GM23338 (cell line): ENCODE data around the gene ADD1.

Source experiments
- CREB1 ChIP-seq: fragments of 250-450 bp; sonication (Bioruptor Pico); IDR thresholded peaks from 2 replicates; pipeline ENCODE4 v1.5.0; 2020; ENCODE audit warnings: low read depth, mild to moderate bottlenecking, moderate library complexity
- EZH2 ChIP-seq: fragments of 200-600 bp; sonication (generic); IDR thresholded peaks from one replicate; pipeline ENCODE4 v1.8.0; 2017; ENCODE audit warnings: antibody characterized with exemption, mild to moderate bottlenecking, low read depth; ENCODE audit not compliant: unreplicated experiment
- EZH2phosphoT487 ChIP-seq: fragments of 200-600 bp; sonication (generic); IDR thresholded peaks from one replicate; pipeline ENCODE4 v1.8.1; 2018; ENCODE audit warnings: antibody characterized with exemption; ENCODE audit not compliant: unreplicated experiment
- JUNB ChIP-seq: IDR thresholded peaks from one replicate; pipeline ENCODE4 v1.6.1; 2016; ENCODE audit warnings: antibody characterized with exemption; ENCODE audit not compliant: unreplicated experiment
- POLR2AphosphoS5 ChIP-seq: IDR thresholded peaks from 2 replicates; pipeline ENCODE4 v1.6.1; 2016; ENCODE audit warnings: antibody characterized with exemption, low read depth
- STAT1 ChIP-seq: IDR thresholded peaks from one replicate; pipeline ENCODE4 v1.6.1; 2016; ENCODE audit warnings: antibody characterized with exemption; ENCODE audit not compliant: unreplicated experiment
- ZNF114 ChIP-seq: fragments of 250-450 bp; sonication (Bioruptor Pico); IDR thresholded peaks from 2 replicates; pipeline ENCODE4 v1.5.0; 2020; ENCODE audit warnings: mild to moderate bottlenecking, moderate library complexity
- TF ChIP-seq, protein P1 (sequence below), 2 experiments: fragments of 200-600 bp in 1 of 2; sonication (generic) in 1 of 2; conservative IDR thresholded peaks; 2 replicates each; pipeline versions ENCODE4 v1.5.1 to v1.6.1; 2016 to 2017; ENCODE audit warnings: antibody characterized with exemption in 2 of 2, low read depth in 2 of 2, mild to moderate bottlenecking in 2 of 2, moderate library complexity in 1 of 2
- TF ChIP-seq, protein P2 (sequence below): IDR thresholded peaks from 2 replicates; pipeline ENCODE4 v1.6.1; 2016; ENCODE audit warnings: antibody characterized with exemption
- TF ChIP-seq, protein P3 (sequence below): IDR thresholded peaks from one replicate; pipeline ENCODE4 v1.6.1; 2018; ENCODE audit warnings: antibody characterized with exemption; ENCODE audit not compliant: unreplicated experiment

DNA sequence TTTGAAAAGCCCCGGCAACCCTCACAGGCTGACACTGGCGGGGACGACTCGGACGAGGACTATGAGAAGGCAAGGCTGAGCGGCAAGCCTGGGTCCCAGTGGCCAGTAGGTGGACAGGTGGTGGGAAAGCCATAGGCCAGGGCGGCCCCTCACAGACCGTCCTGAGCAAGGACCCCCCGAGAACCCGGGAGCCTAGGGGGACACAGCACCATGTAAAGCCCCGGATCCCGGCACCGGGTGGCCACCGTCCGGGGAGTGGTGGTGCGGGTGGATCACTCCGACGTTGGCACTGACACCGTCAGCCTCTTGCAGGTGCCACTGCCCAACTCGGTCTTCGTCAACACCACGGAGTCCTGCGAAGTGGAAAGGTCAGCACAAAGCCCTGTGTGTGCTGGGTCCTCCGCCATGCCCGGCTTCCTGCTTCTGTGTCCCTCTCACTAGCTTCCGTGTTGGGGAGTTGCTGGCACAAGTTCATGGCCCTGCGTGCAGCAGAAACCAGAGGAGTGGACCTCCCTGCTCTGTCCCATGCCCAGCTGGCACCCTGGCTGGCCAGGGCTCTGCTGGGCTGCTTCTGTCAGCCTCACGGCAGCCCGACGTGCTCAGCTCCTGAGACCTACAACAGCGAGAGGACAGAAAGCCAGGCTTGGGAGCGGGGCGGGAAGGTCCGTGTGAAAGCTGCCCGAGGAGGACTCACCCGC, 11.9 kb upstream of the ADD1 start:
- TF ChIP-seq CREB1 (CRISPR knock-in tag) (no peak), POLR2AphosphoS5 (no peak), EZH2 (no peak), ZNF114 (CRISPR knock-in tag) (no peak), EZH2phosphoT487 (no peak), STAT1 (no peak), JUNB (no peak)
- TF ChIP-seq, protein P1, sequence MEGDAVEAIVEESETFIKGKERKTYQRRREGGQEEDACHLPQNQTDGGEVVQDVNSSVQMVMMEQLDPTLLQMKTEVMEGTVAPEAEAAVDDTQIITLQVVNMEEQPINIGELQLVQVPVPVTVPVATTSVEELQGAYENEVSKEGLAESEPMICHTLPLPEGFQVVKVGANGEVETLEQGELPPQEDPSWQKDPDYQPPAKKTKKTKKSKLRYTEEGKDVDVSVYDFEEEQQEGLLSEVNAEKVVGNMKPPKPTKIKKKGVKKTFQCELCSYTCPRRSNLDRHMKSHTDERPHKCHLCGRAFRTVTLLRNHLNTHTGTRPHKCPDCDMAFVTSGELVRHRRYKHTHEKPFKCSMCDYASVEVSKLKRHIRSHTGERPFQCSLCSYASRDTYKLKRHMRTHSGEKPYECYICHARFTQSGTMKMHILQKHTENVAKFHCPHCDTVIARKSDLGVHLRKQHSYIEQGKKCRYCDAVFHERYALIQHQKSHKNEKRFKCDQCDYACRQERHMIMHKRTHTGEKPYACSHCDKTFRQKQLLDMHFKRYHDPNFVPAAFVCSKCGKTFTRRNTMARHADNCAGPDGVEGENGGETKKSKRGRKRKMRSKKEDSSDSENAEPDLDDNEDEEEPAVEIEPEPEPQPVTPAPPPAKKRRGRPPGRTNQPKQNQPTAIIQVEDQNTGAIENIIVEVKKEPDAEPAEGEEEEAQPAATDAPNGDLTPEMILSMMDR (conservative IDR thresholded peaks at IDR 0.05; ENCODE audit: low read depth in 2 of 2) = no peak
- TF ChIP-seq, protein P2, sequence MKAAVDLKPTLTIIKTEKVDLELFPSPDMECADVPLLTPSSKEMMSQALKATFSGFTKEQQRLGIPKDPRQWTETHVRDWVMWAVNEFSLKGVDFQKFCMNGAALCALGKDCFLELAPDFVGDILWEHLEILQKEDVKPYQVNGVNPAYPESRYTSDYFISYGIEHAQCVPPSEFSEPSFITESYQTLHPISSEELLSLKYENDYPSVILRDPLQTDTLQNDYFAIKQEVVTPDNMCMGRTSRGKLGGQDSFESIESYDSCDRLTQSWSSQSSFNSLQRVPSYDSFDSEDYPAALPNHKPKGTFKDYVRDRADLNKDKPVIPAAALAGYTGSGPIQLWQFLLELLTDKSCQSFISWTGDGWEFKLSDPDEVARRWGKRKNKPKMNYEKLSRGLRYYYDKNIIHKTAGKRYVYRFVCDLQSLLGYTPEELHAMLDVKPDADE = no peak
- TF ChIP-seq, protein P3, sequence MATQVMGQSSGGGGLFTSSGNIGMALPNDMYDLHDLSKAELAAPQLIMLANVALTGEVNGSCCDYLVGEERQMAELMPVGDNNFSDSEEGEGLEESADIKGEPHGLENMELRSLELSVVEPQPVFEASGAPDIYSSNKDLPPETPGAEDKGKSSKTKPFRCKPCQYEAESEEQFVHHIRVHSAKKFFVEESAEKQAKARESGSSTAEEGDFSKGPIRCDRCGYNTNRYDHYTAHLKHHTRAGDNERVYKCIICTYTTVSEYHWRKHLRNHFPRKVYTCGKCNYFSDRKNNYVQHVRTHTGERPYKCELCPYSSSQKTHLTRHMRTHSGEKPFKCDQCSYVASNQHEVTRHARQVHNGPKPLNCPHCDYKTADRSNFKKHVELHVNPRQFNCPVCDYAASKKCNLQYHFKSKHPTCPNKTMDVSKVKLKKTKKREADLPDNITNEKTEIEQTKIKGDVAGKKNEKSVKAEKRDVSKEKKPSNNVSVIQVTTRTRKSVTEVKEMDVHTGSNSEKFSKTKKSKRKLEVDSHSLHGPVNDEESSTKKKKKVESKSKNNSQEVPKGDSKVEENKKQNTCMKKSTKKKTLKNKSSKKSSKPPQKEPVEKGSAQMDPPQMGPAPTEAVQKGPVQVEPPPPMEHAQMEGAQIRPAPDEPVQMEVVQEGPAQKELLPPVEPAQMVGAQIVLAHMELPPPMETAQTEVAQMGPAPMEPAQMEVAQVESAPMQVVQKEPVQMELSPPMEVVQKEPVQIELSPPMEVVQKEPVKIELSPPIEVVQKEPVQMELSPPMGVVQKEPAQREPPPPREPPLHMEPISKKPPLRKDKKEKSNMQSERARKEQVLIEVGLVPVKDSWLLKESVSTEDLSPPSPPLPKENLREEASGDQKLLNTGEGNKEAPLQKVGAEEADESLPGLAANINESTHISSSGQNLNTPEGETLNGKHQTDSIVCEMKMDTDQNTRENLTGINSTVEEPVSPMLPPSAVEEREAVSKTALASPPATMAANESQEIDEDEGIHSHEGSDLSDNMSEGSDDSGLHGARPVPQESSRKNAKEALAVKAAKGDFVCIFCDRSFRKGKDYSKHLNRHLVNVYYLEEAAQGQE = no peak
